Heart left ventricle (tissue), 16 donors: ENCODE data around the gene SHISA8. TPM values are rescaled to one million over a fixed set of nuclear protein-coding genes. Genes with fewer than 3 reads are reported as not detected.

Source experiments
- ATAC-seq, 4 donors: fragments of 200-7000 bp; cut with Tn5 transposase; one replicate each; pipeline ENCODE4 v1.9.1; 2020 to 2022; ENCODE audit warnings: moderate library complexity in 4 of 4, mild to moderate bottlenecking in 3 of 4, moderate number of reproducible peaks in 1 of 4
- DNase-seq, 5 donors: peaks; one replicate each; pipeline ENCODE4 v3.0.0-alpha.2; 2020
- H3K27ac ChIP-seq, 12 donors: fragments of 200-600 bp; sonication (generic) in 4 of 12; one replicate each; pipeline versions ENCODE4 v1.5.0 to v1.8.0; 2016 to 2022; ENCODE audit warnings: mild to moderate bottlenecking in 2 of 12
- H3K27me3 ChIP-seq, 9 donors: fragments of 200-600 bp; sonication (generic) in 2 of 9; one replicate each; pipeline versions ENCODE4 v1.5.1 to v1.8.0; 2016 to 2022; ENCODE audit warnings: mild to moderate bottlenecking in 3 of 9
- H3K36me3 ChIP-seq, 9 donors: fragments of 200-600 bp; sonication (generic) in 2 of 9; one replicate each; pipeline versions ENCODE4 v1.5.0 to v1.8.0; 2018 to 2022; ENCODE audit warnings: mild to moderate bottlenecking in 2 of 9
- H3K4me1 ChIP-seq, 12 donors: fragments of 200-600 bp; sonication (generic) in 4 of 12; one replicate each; pipeline versions ENCODE4 v1.5.0 to v1.8.0; 2016 to 2022; ENCODE audit warnings: mild to moderate bottlenecking in 3 of 12
- H3K4me3 ChIP-seq, 12 donors: fragments of 200-600 bp; sonication (generic) in 4 of 12; one replicate each; pipeline versions ENCODE4 v1.5.0 to v1.8.0; 2017 to 2022; ENCODE audit warnings: mild to moderate bottlenecking in 9 of 12, moderate library complexity in 4 of 12
- H3K9me3 ChIP-seq, 12 donors: fragments of 200-600 bp; sonication (generic) in 4 of 12; one replicate each; pipeline versions ENCODE4 v1.5.0 to v1.8.0; 2016 to 2022; ENCODE audit warnings: mild to moderate bottlenecking in 1 of 12
- POLR2A ChIP-seq, 2 donors: fragments of 450-650 bp; IDR thresholded peaks; one replicate each; pipeline ENCODE4 v1.6.1; 2017; ENCODE audit warnings: antibody characterized with exemption in 2 of 2, mild to moderate bottlenecking in 2 of 2, moderate library complexity in 2 of 2
- WGBS, 4 donors: extraction: QIAGEN DNeasy Blood & Tissue Kit in 2 of 4; methylation state at CpG; one replicate each; pipeline versions ENCODE4 v1.1.5 to v1.1.7; 2013 to 2018; 5-methylcytosine and 5-hydroxymethylcytosine counted together
- intact Hi-C, 10 donors: fragments of 100-400 bp; cut with DNase I; formaldehyde crosslinking; loops; one replicate each; pipeline versions ENCODE4 v1.11.1 to v1.14.2; 2022
- polyA plus RNA-seq, 2 donors: library from polyadenylated mRNA; stranded (reverse); fragments of 200-250 nt; gene quantifications; one replicate each; pipeline ENCODE4 v1.2.3, GENCODE V29; 2013
- total RNA-seq, 9 donors: library from RNA; depleted of rRNA in 2 of 9; stranded (reverse); fragments of >200 nt in 2 of 9; fragmentation: NEBNext Ultra II Directional in 3 of 9; extraction: Animal tissue kit (Norgen Biotek cat#: 25700) in 3 of 9; gene quantifications; one replicate each; pipeline versions ENCODE4 v1.1.0 to v1.2.4, GENCODE V29; 2016 to 2023
- TF ChIP-seq, protein P1 (sequence below), 12 donors: fragments of 200-600 bp; sonication (generic) in 4 of 12; IDR thresholded peaks; one replicate each; pipeline versions ENCODE4 v1.5.0 to v1.8.0; 2018 to 2022; ENCODE audit warnings: antibody characterized with exemption in 12 of 12, mild to moderate bottlenecking in 5 of 12
- donor health status: ischemic (EF 13 %, LVEDD 7.1; RV severe dilation, severe dysfunction).
- donor health status: healthy with polysubstance abuse.
- donor health status: DM: no; HTN: yes; CAD: no.
- donor health status: DM: no; HTN: no; CAD: no.
- donor health status: ischemic (EF 25% LVEDD 6.9; RV normal size, moderate dysfunction).
- donor health status: ischemic (EF 25% LVEDD 5.7; RV mildly dilated, moderate dysfunction).
- donor health status: healthy.
- donor health status: DM: yes; HTN: yes; CAD: no.
- donor health status: ischemic (EF 35%, LVEDD 5.7; RV mildly dilated, moderate dysfunction).
- donor health status: nonischemic (EF 11% LVEDD 7.7; RV severe dilation, severe dysfunction).
- donor health status: DM: yes; HTN: yes; CAD: no.
- donor health status: PGD.
- donor health status: ischemic (EF 29% LVEDD 5.4; RV normal size, mild dysfunction).
- donor health status: nonischemic (EF 23%, LVEDD 6.1; RV moderate dilation, normal function).

The SHISA8 gene
- total and polyA plus RNA-seq, 11 donors: 0.48 to 4.4 (median 1.2) TPM; not detected in 1

DNA sequence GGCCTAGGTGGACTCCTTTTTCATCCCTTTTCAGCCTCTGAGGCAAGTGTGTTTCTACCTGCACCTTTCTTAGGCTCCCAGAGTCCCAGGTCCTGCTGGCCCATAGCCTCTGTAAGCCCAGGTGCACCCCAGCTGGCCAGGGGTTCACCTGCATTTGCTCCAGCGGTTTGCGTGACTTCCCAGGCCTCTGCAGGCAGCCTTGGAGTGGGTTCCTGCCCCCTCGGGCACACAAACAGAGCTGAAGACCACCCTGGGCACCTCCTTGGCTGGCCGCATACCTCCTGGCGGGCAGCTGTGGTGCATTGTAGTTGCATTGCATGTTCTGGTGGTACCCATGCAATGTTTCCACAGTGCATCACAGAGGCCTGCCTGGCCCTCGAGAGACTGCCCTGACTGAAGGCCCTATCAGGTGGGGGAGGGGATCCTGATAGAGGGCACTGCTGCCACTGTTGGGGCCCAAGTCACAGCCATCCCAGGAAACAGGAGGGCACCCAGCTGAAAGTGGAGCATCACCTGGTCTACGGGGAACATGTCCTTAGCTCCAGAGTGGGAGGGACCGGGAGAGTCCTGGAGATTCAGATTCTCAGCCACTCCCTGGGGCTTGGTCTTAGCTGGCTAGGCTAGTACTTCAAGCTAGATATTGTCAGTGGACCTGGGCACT is 14.1 kb downstream of the SHISA8 start:
- TF ChIP-seq, protein P1, sequence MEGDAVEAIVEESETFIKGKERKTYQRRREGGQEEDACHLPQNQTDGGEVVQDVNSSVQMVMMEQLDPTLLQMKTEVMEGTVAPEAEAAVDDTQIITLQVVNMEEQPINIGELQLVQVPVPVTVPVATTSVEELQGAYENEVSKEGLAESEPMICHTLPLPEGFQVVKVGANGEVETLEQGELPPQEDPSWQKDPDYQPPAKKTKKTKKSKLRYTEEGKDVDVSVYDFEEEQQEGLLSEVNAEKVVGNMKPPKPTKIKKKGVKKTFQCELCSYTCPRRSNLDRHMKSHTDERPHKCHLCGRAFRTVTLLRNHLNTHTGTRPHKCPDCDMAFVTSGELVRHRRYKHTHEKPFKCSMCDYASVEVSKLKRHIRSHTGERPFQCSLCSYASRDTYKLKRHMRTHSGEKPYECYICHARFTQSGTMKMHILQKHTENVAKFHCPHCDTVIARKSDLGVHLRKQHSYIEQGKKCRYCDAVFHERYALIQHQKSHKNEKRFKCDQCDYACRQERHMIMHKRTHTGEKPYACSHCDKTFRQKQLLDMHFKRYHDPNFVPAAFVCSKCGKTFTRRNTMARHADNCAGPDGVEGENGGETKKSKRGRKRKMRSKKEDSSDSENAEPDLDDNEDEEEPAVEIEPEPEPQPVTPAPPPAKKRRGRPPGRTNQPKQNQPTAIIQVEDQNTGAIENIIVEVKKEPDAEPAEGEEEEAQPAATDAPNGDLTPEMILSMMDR (IDR thresholded peaks at IDR 0.05): no peak
- no peak for TF ChIP-seq POLR2A (IDR thresholded peaks at IDR 0.05)
- H3K4me1 ChIP-seq: peaks cover 0 to 44% (median 14%) of the 10 kb centered on the region in 12 donors
- H3K4me3 ChIP-seq: no peak overlapping the region
- no peak for ATAC-seq
- H3K27me3 ChIP-seq: no peaks in the 10 kb centered on the region
- peak in 2 of 5 donors; percentile 13 to 20 for DNase-seq
- peaks cover 0 to 99% (median 91%) of the 10 kb centered on the region in 9 donors for H3K36me3 ChIP-seq
- WGBS, 4 donors: 90 to 92% (median 91%) methylated on average over 5 to 8 of the region's 8 CpGs
- intact Hi-C loops: loop anchor here in 1 of 10 donors (5.0 kb wide), 1 partner anchor 68 kb away; the partner anchor contains the start of gene SREBF2
- H3K9me3 ChIP-seq: no peaks in the 10 kb centered on the region
- H3K27ac ChIP-seq: peak overlapping the region in 6 of 12 donors; percentile 9 to 90 (median 64)

DNA sequence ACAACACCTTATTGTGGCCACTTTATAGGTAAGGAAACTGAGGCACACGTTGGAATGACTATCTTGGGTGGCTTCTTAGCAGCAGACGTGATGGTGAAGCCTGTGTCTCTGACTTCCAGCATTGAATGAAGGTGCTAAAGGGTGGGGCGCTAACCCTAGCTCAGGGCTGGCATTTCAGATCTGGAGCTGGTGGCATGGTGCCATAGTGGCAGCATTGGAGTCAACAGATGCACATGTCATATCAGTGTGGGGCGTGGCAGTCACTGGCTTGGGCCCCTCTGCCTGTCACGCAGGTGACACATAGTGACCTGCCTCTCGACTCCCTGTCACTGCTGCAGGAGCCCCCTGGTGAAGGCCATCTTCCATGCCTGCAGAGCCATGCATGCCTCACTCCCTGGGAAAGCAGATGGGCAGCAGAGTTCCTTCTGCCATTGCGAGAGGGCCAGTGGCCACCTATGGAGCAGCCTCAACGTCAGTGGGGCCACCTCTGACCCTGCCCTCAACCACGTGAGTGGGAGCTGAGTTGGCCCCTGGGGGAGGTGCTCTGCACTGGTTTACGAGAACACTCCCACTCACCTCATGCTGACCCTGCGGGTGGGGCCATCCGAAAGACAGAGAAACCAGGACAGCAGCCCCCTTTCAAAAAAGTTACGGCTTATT is 14.8 kb downstream of the SHISA8 start:
- peak in 3 of 5 donors; percentile 52 to 76 (median 69) for DNase-seq
- intact Hi-C loops: loop anchor here in 2 of 10 donors (5.0 to 10.0 kb wide), 2 partner anchors 65 to 68 kb away; partner anchors contain the start of gene SREBF2 (in 2 of the 2)
- Histone ChIP-seq H3K27me3 (no peaks in the 10 kb centered on the region), H3K4me3 (no peak overlapping the region), H3K27ac (peak overlapping the region in 9 of 12 donors; percentile 9 to 90 (median 71)), H3K36me3 (peaks cover 0 to 99% (median 91%) of the 10 kb centered on the region in 9 donors), H3K9me3 (no peaks in the 10 kb centered on the region), H3K4me1 (peaks cover 0 to 44% (median 14%) of the 10 kb centered on the region in 12 donors)
- TF ChIP-seq POLR2A (IDR thresholded peaks at IDR 0.05): no peak
- TF ChIP-seq, protein P1 (IDR thresholded peaks at IDR 0.05): no peak
- WGBS, 4 donors: 66 to 82% (median 77%) methylated on average over 10 to 13 of the region's 13 CpGs
- ATAC-seq: peak; percentile 4 to 45 (median 38)

DNA sequence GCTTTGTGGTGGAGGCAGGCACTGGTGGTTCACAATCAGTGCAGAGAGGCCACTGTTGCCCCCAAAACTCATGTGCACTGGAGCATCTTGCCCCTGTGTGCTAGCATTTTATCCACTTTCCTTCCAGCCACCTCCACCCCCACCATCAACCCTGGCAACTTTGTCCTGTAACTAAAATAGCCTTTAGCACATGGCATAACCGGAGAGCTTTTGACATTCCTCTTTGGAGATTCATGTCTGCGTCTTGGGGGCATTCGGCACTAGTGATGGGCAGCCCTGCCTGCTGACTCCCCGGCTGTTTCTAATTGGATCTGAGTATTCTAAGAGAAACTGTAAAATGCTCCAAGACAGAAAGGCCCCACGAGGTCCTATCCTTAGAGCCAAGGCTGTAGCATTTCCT is 15.8 kb downstream of the SHISA8 start:
- WGBS, 4 donors: 39 to 61% (median 54%) methylated on average over 5 of the region's 5 CpGs
- Histone ChIP-seq H3K36me3 (peaks cover 0 to 99% (median 90%) of the 10 kb centered on the region in 9 donors), H3K4me3 (no peak overlapping the region), H3K9me3 (no peaks in the 10 kb centered on the region), H3K27me3 (no peaks in the 10 kb centered on the region), H3K27ac (peak overlapping the region in 10 of 12 donors; percentile 2 to 90 (median 68)), H3K4me1 (peaks cover 0 to 47% (median 14%) of the 10 kb centered on the region in 12 donors)
- DNase-seq: peak in 1 of 5 donors; percentile 32
- intact Hi-C loops: loop anchor here in 1 of 10 donors (10.0 kb wide), 1 partner anchor 64 kb away; the partner anchor contains the start of gene SREBF2
- no peak for TF ChIP-seq POLR2A (IDR thresholded peaks at IDR 0.05)
- TF ChIP-seq, protein P1 (IDR thresholded peaks at IDR 0.05): no peak
- ATAC-seq: peak; percentile 26 to 71 (median 59)

DNA sequence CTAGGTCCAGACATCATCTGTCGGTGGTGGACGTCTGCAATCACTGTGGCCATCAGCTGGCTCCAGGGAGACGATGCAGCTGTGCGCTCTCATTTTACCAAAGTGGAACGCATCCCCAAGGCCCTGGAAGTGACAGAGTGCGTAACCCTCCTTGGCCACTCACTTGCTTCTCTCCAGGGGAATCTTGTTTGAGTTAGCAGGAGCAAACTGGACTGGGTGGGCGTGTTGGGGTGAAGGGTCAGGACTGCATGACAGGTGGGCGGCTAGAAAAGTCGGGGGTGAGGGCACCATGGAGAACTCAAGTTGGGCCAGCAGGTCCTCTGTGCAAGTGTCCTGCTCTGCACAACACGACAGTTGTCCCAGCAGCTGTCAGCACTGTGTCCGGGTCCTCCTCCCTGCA is 16.2 kb downstream of the SHISA8 start:
- peaks cover 0 to 99% (median 90%) of the 10 kb centered on the region in 9 donors for H3K36me3 ChIP-seq
- TF ChIP-seq POLR2A (IDR thresholded peaks at IDR 0.05): no peak
- TF ChIP-seq, protein P1 (IDR thresholded peaks at IDR 0.05): no peak
- H3K4me3 ChIP-seq: no peak overlapping the region
- H3K27me3 ChIP-seq: no peaks in the 10 kb centered on the region
- intact Hi-C loops: loop anchor here in 1 of 10 donors (10.0 kb wide), 1 partner anchor 64 kb away; the partner anchor contains the start of gene SREBF2
- H3K9me3 ChIP-seq: no peaks in the 10 kb centered on the region
- DNase-seq (peak in 1 of 5 donors; percentile 29), ATAC-seq (peak in 2 of 4 donors; percentile 6 to 12)
- peaks cover 0 to 49% (median 14%) of the 10 kb centered on the region in 12 donors for H3K4me1 ChIP-seq
- peak overlapping the region in 9 of 12 donors; percentile 2 to 90 (median 71) for H3K27ac ChIP-seq
- 69 to 81% (median 74%) methylated on average over 6 to 11 of the region's 11 CpGs for WGBS, 4 donors
